Lower lobe of right lung (tissue), 2 donors: ENCODE results near the gene PRXL2C. TPM values are rescaled to one million over a fixed set of nuclear protein-coding genes. Genes with fewer than 3 reads are reported as not detected.
"Not testable (repeated sequence)": the region's sequence is repeated elsewhere in the genome, so short reads cannot be mapped to it uniquely, and the experiment has no call there.

Source experiments
- ATAC-seq, 2 donors: fragments of 200-7000 bp; cut with Tn5 transposase; one replicate each; pipeline ENCODE4 v1.9.1; 2020 to 2022; ENCODE audit warnings: mild to moderate bottlenecking in 2 of 2, moderate library complexity in 2 of 2
- DNase-seq: peaks from one replicate; pipeline ENCODE4 v3.0.0-alpha.2; 2020
- H3K27ac ChIP-seq: fragments of 200-600 bp; one replicate; pipeline ENCODE4 v1.8.0; 2022
- H3K27me3 ChIP-seq: fragments of 200-600 bp; one replicate; pipeline ENCODE4 v1.8.0; 2022; ENCODE audit warnings: low read depth
- H3K36me3 ChIP-seq: fragments of 200-600 bp; one replicate; pipeline ENCODE4 v1.8.0; 2022; ENCODE audit warnings: mild to moderate bottlenecking
- H3K4me1 ChIP-seq: fragments of 200-600 bp; one replicate; pipeline ENCODE4 v1.8.0; 2022
- H3K4me3 ChIP-seq: fragments of 200-600 bp; one replicate; pipeline ENCODE4 v1.8.0; 2022; ENCODE audit warnings: mild to moderate bottlenecking
- H3K9me3 ChIP-seq: fragments of 200-600 bp; one replicate; pipeline ENCODE4 v1.8.0; 2022
- intact Hi-C: fragments of 100-400 bp; cut with DNase I; formaldehyde crosslinking; loops from one replicate; pipeline ENCODE4 v1.11.0; 2022
- total RNA-seq: library from RNA; stranded (reverse); fragmentation: NEBNext Ultra II Directional; extraction: Animal tissue kit (Norgen Biotek cat#: 25700); gene quantifications from one replicate; pipeline ENCODE4 v1.2.1, GENCODE V29; 2021
- TF ChIP-seq, protein P1 (sequence below): fragments of 200-600 bp; IDR thresholded peaks from one replicate; pipeline ENCODE4 v1.8.0; 2022; ENCODE audit warnings: antibody characterized with exemption, mild to moderate bottlenecking
- donor health status: DM: no; HTN: yes; CAD: no; lungs with severe emphysema.

The PRXL2C gene
- total RNA-seq, 1 donor from 2014 or later = 28.0 TPM

DNA sequence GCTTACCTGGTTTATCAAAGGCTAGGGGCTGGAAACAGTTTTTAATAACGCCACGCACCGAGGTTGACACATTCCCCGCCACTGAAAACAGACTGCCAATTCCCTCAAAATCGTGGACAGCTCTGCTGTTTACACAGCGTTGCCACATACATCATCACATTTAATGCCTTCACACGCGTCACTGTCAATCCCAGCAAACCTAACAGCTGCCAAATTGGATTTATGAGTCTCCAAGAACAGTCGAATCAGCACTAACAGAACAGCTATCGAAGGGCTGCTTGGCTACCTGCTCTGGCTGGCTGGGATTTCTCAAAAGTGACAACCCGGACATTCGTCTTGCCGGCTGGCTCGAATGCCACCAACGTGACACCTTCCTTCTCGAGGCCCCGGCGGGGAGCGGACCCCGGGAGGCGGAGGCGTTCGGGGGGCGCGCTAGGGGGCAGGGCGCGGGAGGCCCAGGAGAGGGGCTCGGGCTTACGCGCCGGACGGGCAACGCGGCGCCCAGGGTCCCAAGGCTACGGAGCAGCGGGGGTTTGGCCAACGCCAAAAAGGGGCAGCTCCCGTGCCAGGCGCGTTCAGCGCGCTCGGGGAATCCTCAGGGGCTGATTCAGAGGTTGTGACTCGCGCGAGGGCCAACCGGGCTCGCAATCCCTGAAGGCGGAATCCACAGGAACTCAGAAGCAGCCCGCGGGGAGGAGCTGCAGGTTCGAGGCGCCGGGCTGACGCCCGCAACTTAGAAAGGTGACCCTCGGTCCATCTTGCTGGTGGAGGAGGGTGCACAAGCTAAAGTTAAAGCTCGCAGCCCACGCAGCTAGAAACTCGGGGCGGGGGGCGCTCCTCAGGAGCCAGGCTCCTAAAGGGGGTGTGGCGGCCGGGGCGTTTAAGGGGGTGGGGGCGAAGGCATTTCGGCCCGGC lies 36.7 kb downstream of the PRXL2C start:
- H3K9me3 ChIP-seq = no peaks in the 10 kb centered on the region
- peaks cover 7% of the 10 kb centered on the region for H3K27me3 ChIP-seq
- DNase-seq (peak; percentile 50), ATAC-seq (peak; percentile 24 to 61)
- H3K4me3 ChIP-seq = peak overlapping the region; percentile 64
- peak overlapping the region; percentile 69 for H3K27ac ChIP-seq
- TF ChIP-seq, protein P1, sequence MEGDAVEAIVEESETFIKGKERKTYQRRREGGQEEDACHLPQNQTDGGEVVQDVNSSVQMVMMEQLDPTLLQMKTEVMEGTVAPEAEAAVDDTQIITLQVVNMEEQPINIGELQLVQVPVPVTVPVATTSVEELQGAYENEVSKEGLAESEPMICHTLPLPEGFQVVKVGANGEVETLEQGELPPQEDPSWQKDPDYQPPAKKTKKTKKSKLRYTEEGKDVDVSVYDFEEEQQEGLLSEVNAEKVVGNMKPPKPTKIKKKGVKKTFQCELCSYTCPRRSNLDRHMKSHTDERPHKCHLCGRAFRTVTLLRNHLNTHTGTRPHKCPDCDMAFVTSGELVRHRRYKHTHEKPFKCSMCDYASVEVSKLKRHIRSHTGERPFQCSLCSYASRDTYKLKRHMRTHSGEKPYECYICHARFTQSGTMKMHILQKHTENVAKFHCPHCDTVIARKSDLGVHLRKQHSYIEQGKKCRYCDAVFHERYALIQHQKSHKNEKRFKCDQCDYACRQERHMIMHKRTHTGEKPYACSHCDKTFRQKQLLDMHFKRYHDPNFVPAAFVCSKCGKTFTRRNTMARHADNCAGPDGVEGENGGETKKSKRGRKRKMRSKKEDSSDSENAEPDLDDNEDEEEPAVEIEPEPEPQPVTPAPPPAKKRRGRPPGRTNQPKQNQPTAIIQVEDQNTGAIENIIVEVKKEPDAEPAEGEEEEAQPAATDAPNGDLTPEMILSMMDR = no peak
- intact Hi-C loops = no loop called here
- no peaks in the 10 kb centered on the region for H3K36me3 ChIP-seq
- peaks cover 6% of the 10 kb centered on the region for H3K4me1 ChIP-seq

DNA sequence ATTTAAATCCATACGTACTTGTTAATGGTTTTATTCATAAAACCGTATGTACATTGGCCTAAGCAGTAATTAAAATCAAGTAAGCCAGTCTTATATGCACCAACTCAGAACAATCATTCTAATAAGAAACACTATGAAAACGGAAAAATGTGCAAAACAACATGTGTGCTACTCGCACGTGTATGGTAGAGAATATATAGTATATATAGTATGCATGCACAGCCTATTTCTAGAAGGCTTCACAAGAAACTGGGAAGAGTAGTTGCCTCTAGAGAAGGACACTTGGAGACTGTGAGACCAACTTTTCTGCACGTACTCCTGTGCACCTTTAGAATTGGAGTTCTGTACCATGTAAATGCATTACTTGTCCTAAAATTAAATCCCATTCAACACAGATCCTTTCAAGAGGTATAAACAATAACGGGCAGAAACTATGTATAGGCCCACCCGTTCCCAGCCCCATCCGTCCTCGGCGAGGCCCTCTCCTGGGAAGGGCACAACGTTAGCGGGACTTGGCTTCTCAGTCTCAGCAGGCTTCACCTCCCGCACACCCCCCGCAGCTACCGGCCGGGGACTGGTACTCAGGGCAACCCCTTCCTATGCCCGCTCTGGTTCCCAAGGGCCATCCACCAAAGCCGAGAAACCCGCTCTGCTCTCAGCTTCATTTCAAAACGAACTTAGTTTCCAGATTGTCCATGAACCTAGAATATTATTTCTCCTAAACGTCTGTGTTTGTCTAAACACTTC lies 37.5 kb downstream of the PRXL2C start:
- Histone ChIP-seq H3K27ac (no peak overlapping the region), H3K9me3 (no peaks in the 10 kb centered on the region), H3K36me3 (no peaks in the 10 kb centered on the region), H3K4me1 (peaks cover 6% of the 10 kb centered on the region), H3K4me3 (no peak overlapping the region), H3K27me3 (peaks cover 7% of the 10 kb centered on the region)
- TF ChIP-seq, protein P1 = no peak
- ATAC-seq (no peak), DNase-seq (no peak)
- intact Hi-C loops = no loop called here

DNA sequence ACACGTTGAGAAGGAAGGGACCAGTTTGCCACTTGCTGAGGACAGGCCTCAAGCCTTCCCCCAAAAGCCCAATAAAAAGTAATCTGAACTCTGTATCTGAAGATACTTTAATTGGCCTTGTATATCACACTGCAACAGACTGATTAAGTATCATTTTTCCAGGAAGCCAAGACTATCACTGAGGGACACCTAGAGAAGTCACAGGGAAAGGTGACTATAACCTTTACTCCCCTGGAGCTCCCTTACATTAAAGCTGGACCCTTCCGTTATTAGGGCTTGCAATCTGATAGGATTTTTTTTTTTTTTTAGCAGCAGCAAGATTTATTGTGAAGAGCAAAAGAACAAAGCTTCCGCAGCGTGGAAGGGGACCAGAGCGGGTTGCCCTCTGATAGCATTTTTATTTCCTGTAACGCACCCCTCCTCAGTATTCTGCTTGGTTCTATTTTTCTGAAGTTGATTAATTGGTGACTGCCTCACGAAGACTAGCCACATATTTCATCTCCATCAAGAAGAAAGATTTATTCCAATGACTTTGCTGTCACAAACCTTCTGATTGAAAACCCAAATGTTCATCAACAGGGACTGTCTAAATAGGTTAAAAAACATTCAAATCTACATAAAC lies 38.2 kb downstream of the PRXL2C start:
- no peak for DNase-seq
- no peak overlapping the region for H3K27ac ChIP-seq
- no peak overlapping the region for H3K4me3 ChIP-seq
- TF ChIP-seq, protein P1 = no peak
- H3K9me3 ChIP-seq = no peaks in the 10 kb centered on the region
- no peak for ATAC-seq
- H3K36me3 ChIP-seq = no peaks in the 10 kb centered on the region
- H3K4me1 ChIP-seq = peaks cover 6% of the 10 kb centered on the region
- peaks cover 7% of the 10 kb centered on the region for H3K27me3 ChIP-seq
- intact Hi-C loops = no loop called here

DNA sequence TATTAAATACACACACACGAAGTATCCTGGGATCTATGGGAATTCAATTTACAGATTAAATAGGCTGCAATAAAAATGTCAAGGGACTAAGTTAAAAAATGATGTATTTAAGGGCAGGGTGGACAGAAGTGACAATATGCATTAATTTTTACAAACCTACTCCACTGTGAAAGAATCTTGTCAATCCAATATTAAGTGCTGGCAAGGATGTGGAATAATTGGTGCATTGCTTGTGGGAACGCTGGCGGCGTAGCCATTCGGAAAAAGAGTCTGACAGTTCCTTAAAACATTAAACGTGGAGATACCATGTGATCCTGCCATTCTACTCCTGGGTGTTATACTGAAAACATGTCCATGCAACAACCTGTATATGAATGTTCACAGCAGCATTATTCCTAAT lies 39.7 kb downstream of the PRXL2C start:
- Histone ChIP-seq H3K27ac (no peak overlapping the region), H3K36me3 (no peaks in the 10 kb centered on the region), H3K9me3 (no peaks in the 10 kb centered on the region), H3K4me1 (peaks cover 6% of the 10 kb centered on the region), H3K27me3 (peaks cover 7% of the 10 kb centered on the region), H3K4me3 (no peak overlapping the region)
- DNase-seq (no peak), ATAC-seq (no peak)
- intact Hi-C loops = no loop called here
- TF ChIP-seq, protein P1 = no peak

DNA sequence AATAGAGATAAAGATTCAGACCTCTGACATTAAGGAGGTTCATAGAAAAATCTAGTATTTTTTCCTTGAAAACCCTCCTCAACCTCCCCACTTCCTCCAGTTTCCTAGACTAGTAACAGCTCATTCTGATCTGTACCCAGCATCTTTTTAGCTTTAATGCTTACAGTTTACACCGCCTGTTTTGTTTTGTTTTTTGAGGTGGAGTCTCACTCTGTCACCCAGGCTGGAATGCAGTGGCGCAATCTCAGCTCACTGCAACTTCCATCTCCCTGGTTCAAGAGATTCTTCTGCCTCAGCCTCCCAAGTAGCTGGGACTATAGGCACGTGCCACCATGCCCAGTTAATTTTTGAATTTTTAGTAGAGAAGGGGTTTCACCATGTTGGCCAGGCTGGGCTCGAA lies 40.5 kb downstream of the PRXL2C start:
- ATAC-seq, H3K9me3 ChIP-seq, H3K27me3 ChIP-seq, intact Hi-C loops, DNase-seq, H3K36me3 ChIP-seq, H3K4me1 ChIP-seq, H3K4me3 ChIP-seq, H3K27ac ChIP-seq: not testable (repeated sequence)
